KOPT-K1 (cell line): ENCODE results near the gene NRXN2.
"Not testable (repeated sequence)": the region's sequence is repeated elsewhere in the genome, so short reads cannot be mapped to it uniquely, and the experiment has no call there.

ENCODE experiments used
- H3K27ac ChIP-seq: fragments of 200-600 bp; sonication (generic); 2 replicates; pipeline ENCODE4 v1.5.1; 2016; ENCODE audit warnings: antibody characterized with exemption, mild to moderate bottlenecking, low read depth, low read length; ENCODE audit not compliant: poor library complexity, severe bottlenecking
- H3K36me3 ChIP-seq: fragments of 200-600 bp; sonication (generic); 2 replicates; pipeline ENCODE4 v1.5.1; 2017; ENCODE audit warnings: antibody characterized with exemption, mild to moderate bottlenecking, low read length, moderate library complexity; ENCODE audit not compliant: insufficient read depth
- H3K9me3 ChIP-seq: fragments of 200-600 bp; sonication (generic); 2 replicates; pipeline ENCODE4 v1.5.1; 2017; ENCODE audit warnings: antibody characterized with exemption, low read length, mild to moderate bottlenecking; ENCODE audit not compliant: insufficient read depth, poor library complexity, severe bottlenecking

Gene NRXN2

DNA sequence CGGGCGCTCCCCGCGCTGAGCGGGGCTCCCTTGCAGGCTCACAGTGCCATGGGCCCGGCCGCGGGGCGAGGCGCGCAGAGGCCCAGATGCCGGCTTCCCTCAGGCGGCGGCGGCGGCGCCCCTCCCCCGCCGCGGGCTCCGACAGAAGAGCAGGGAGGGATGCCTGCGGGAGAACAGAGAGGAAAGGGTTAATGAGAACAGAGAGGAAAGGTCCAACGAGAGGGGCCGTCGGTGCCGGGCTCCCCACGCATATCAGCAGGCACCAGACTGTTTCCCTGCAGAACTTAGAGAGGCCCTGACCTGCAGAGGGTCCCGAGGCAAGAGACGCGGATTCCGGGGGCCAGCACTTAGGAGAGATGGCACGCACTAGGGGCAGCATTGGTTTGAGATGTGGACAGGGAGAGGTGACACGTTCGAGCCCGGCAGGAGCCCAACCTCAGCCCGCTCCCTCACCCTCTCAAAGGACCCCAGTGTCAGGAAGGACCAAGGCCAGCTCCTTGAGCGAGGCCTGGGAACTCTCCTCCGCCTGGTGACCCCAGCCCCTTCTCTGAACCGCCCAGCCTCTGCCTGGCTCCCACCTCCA, 9.1 kb downstream of the NRXN2 start:
- H3K27ac ChIP-seq, result no peak overlapping the region
- H3K9me3 ChIP-seq, result no peaks in the 10 kb centered on the region
- no peaks in the 10 kb centered on the region for H3K36me3 ChIP-seq

DNA sequence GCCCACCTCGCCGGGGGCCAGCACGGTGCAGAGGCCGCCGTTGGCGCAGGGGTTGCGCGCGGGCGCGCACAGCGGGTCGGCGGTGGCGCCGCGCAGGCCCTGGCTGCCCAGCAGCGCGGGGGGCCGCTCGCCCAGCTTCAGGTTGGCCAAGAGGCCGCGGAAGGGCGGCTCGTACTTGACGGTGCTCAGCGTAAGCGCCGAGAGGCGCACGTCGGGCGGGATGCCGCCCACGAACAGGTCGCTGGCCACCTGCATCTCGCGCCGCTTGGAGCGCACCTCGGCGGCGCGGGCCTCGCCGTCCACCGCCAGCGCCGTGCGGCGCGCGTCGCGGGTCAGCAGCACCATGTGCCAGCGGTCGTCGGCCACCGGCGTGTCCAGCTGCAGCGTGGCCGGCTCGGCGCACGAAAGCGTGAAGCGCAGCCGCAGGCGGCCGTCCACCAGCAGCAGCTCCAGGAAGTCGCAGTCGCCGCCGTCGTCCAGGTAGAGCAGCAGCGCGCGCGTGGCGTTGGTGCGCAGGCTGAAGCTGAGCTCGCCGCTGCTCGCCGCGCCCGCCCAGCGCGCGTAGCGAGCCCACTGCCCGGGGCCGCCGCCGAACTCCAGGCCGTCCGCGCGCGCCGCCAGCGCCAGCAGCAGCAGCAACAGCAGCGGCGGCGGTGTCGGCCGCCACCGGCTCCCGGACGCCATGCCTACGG, 9.8 kb downstream of the NRXN2 start:
- no peaks in the 10 kb centered on the region for H3K9me3 ChIP-seq
- no peaks in the 10 kb centered on the region for H3K36me3 ChIP-seq
- H3K27ac ChIP-seq, result no peak overlapping the region

DNA sequence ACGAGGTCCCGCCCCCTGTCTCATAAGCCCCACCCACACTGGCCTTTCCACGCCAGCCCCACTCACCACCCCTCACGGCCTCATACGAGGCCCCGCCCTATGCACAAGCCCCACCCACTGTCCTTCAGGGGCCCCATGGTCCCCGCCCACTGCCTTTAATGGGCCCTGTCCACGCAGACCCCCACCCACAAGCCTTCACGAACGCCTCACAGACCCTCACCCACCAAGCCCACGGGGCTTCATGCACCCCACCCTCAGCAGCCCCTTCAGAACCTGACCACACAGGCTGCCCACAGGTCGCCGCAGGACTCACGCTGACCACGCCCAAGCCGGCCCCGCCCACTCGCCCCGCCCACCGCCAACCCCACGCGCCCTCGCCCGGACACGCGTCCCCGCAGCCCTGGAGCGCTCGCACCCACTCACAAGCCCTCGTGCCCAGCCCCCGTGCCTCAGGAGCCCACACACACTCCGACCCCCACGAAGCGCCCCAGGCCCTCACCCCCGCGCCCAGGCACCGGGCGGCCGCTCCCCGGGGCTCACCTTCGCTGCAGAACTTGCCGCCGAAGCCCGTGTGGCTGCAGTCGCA, 10.5 kb downstream of the NRXN2 start:
- Histone ChIP-seq H3K27ac (no peak overlapping the region), H3K9me3 (no peaks in the 10 kb centered on the region), H3K36me3 (no peaks in the 10 kb centered on the region)

DNA sequence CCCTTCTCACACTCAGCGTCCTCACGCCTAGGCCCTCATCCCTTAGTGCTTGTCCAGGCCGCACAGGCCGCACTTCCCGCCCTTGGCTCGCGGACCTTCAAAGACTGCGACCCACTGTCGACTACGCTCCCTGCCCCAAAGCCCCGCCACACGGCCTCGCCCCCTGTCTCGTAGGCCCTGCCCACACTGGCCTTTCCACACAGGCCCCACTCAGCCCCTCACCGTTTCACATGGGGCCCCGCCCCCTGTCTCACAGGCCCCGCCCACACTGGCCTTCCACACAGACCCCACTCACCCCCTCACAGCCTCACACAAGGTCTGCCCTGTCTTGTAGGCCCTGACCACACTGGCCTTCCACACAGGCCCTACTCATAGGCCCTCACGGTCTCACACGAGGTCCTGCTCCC, 11.0 kb downstream of the NRXN2 start:
- Histone ChIP-seq H3K9me3 (no peaks in the 10 kb centered on the region), H3K27ac (no peak overlapping the region), H3K36me3 (no peaks in the 10 kb centered on the region)

DNA sequence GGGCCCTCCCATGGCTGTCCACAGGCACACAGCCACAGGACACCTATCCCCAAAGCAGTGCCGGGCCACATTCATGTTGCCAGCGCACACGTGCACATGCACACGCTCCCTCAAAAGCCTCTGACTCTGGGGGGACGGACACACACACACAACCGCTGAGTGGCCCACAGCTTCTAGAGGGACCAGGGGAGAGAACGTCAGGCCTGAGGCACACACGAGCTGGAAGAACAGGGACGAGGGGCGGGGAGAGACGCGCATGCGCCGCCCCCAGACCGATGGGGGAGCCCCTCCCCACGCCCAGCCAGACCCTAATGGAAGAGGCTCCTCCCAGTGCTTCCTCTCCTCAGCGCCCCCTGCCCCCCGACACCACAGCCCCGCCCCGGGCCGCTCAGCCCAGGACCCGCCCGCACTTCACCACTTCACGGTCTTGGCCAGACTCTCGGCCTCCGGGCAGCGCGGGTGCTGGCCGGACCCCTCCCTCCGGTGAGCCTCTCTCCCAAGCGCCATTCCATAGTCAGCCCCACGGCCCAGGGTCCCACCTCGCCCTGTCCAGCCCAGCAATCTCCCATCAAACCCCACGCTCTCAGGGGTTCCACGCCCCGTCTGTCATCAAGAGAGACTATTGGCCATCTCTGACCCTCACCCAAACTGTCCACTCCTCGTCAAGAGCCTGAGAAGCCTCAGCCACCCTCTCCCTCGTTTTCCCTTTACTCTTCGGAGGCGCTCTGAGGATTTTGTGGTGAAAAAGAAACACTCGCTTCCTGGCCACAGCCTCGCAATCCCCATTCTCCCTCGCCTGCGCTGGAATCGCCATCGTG, 11.7 kb downstream of the NRXN2 start:
- no peaks in the 10 kb centered on the region for H3K36me3 ChIP-seq
- H3K27ac ChIP-seq, result no peak overlapping the region
- H3K9me3 ChIP-seq, result no peaks in the 10 kb centered on the region

DNA sequence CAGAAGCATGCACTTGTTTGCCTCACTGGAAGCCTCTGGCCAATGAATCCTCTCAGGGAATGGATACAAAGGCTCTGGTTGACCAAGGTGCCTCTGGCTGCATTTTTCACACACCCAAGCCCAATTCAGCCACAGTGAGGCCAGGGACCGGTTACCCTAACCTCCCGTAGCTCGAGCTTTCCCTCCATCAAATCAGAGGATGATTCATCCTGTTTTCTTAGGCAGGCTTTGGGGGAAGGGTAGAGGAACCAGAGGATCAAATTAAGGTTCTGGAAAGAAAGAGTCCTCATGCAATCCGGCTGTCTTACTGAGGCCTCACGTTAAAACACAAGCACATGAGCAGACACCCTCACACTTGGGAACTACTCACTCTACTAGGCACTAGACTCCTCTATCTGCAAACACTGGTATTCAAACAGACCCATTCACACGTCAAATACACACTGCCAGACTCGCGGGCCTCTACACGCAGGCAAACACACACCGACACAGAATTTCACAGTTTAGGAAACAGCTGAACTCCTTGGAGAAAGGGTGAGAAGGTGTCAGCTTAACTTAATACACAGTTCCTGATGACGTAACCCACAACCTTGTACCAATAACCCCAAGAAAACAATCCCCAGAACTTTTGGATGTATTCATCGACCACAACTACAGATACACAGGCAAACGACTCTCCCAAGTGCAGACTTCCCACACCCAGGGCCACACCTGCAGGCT, 12.4 kb downstream of the NRXN2 start:
- Histone ChIP-seq H3K36me3 (no peaks in the 10 kb centered on the region), H3K27ac (no peak overlapping the region)

DNA sequence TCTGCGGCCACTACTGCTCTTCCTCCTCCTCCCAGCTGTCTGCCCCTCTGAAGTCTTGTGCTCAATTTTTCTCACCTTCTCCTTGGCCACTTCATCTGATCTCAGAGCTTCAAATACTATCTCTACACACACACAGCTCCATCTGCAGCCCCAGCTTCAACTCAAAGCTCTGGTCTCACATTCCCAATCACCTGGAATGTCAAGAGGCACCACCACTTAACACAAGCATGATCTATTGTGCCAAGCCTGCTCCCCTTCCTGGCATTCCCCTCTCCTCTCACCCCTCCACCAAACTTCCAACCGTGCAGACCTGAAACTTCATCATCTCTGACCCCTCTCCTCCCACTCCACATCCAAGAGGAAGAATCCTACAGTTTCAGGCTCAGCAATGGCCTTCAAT, 17.5 kb downstream of the NRXN2 start:
- Histone ChIP-seq H3K9me3 (no peaks in the 10 kb centered on the region), H3K27ac (no peak overlapping the region), H3K36me3 (no peaks in the 10 kb centered on the region)

More for the DNA sequence above, 12.4 kb downstream of the NRXN2 start:
- H3K9me3 ChIP-seq, result no peaks in the 10 kb centered on the region

DNA sequence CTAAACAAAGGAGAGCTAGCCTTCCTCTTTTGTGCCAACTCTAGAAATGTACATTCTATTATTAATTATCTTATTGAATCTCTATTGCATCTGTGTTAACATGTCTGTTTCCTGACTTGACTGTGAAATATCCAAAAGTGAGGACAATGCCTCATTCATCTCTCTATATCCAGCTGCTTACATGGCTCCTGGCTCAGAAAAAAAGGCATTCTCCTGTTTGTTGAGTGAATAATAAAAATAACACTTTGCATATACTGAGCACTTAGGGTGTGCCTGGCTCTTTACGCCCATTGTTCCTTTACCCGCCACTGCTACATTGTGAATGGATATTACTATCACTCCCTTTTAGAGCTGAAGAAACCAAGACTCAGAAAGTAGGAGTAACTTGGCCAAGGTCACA, 19.9 kb downstream of the NRXN2 start:
- Histone ChIP-seq H3K27ac (no peak overlapping the region), H3K36me3 (no peaks in the 10 kb centered on the region), H3K9me3 (no peaks in the 10 kb centered on the region)

DNA sequence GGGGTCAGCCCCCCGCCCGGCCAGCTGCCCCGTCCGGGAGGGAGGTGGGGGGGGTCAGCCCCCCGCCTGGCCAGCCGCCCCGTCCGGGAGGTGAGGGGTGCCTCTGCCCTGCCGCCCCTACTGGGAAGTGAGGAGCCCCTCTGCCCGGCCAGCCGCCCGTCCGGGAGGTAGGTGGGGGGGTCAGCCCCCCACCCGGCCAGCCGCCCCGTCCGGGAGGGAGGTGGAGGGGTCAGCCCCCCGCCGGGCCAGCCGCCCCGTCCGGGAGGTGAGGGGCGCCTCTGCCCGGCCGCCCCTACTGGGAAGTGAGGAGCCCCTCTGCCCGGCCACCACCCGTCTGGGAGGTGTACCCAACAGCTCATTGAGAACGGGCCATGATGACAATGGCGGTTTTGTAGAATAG, 21.0 kb downstream of the NRXN2 start:
- H3K9me3 ChIP-seq, H3K27ac ChIP-seq, H3K36me3 ChIP-seq: not testable (repeated sequence)

DNA sequence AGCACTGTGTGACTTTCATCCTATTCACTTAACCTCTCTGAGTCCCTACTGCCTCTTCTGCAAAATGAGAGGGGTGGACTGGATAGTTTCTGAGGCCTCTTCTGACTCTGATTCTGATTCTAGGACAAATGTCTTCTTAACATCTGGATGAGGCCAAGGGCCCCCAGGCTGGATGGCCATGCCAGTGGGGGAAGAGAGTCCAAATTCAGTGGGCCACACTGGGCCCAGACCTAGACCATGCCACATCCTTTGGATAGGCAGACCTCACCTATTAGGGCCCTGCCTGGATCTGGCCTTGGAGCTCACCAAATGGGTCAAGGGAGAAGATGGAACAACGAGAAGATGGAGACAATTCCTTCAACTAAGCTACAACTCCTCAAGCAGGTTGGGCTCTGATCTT, 24.6 kb downstream of the NRXN2 start:
- H3K9me3 ChIP-seq, result no peaks in the 10 kb centered on the region
- no peak overlapping the region for H3K27ac ChIP-seq
- no peaks in the 10 kb centered on the region for H3K36me3 ChIP-seq

DNA sequence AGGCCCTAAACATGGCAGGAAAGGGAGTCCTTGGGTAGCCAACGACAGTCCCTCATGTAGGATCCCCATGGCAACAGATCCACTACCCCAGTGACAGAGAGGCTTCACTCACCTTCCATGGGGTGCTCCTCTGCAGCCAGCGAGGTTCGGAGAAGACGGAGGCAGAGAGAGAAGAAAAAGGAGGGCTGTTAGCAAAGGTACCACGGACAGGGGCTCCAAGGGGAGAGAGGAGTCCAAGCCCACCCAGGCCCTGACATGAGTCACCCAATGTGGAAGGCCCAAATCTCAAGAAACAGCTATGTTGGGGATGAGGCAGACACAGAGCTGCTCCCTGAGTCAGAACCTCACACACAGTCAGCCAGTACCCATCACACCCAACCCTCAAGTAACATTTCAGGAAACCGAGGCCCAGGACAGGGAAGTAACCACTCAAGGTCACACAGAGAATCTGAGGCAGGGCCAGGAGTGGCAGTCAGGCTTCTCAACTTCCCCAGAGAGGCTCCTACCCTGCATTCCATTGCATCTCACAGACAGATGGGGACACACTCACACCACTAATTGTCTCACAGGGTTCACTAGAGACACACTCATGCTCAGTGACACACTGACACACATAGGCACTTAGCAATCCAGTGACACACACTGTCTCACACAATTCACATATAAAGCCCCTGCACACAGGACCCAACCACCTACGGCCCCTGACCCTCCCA, 25.2 kb downstream of the NRXN2 start:
- Histone ChIP-seq H3K36me3 (no peaks in the 10 kb centered on the region), H3K9me3 (no peaks in the 10 kb centered on the region), H3K27ac (no peak overlapping the region)

DNA sequence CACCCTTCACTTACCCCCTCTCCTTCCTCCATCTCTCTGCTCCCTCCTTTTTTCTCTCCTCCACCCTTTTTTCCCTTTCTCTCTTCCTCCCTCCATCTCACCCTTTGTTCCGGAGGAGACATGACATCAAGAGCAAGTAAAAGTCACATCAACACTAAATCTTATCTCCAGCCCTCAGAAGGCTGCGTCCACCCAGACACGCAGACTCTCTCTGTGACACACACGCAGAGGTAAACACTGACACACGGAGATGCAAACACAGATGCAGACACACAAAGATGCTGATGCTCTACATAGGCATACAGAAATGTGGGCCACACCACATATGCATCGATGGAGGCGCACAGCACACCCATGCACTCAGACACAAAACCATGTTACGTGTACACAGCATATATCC, 27.0 kb downstream of the NRXN2 start:
- Histone ChIP-seq H3K27ac (no peak overlapping the region), H3K36me3 (no peaks in the 10 kb centered on the region), H3K9me3 (no peaks in the 10 kb centered on the region)

DNA sequence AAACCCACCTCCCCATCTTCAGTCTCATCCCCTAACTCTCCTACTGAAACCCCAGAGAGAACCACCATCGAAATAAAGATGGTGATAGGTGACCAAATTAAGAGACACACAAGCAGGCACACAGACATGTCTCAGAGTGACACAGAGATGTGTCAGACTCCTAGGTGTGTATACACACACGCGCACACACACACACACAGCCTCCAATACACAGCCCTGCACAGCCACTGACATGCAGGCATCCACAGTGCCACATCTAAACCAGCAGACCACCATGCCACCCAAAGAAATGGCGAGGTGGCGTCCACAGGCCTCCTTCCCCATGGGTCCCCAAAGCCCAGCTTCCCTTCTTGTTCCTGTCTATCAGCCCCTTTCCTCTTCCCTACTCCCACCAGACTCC, 27.4 kb downstream of the NRXN2 start:
- H3K9me3 ChIP-seq, result no peaks in the 10 kb centered on the region

DNA sequence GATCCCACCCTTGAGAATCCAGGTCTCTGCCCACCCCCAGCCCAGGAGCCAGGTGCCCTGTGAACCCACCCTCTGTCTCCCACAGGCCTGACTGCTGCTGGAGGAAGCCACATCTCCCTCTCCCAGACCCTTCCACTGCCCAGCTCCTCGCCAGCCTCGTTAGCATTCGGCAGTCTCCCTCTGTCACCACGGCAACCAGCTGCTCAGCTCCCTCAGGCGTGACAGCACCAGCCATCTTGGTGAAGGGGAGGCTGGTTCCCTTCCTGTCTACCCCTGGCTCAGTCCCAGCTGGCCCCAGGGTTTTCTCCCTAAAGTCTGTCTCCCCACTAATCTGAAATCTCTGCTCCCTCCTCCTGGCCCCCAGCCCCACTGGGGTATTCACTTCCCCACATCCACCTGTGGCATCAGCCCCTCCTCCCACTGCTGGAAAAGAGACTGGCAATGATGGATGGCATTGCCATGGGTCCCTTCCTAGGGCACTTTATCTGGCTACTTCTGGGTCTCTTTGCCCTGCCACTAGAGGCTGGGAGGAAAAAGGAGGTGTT, 28.1 kb downstream of the NRXN2 start:
- H3K36me3 ChIP-seq, result no peaks in the 10 kb centered on the region
- no peak overlapping the region for H3K27ac ChIP-seq
- no peaks in the 10 kb centered on the region for H3K9me3 ChIP-seq

More for the DNA sequence above, 27.4 kb downstream of the NRXN2 start:
- Histone ChIP-seq H3K36me3 (no peaks in the 10 kb centered on the region), H3K27ac (no peak overlapping the region)
